Spinal cord (tissue), 10 donors: ENCODE data around the gene CACNA2D1. TPM values are rescaled to one million over a fixed set of nuclear protein-coding genes. Genes with fewer than 3 reads are reported as not detected.

ENCODE experiments used
- DNase-seq, 6 donors: peaks; one replicate each; pipeline versions ENCODE4 v3.0.0 to v3.0.0-alpha.2; 2013 to 2015; ENCODE audit warnings: low spot score in 6 of 6, low read depth in 4 of 6
- H3K27ac ChIP-seq: one replicate; pipeline ENCODE4 v1.5.1; 2013; ENCODE audit warnings: low read depth, low read length, control low read depth
- H3K27me3 ChIP-seq: one replicate; pipeline ENCODE4 v1.6.1; 2013; ENCODE audit warnings: low read length; ENCODE audit not compliant: control insufficient read depth, insufficient read depth
- H3K36me3 ChIP-seq: one replicate; pipeline ENCODE4 v1.6.1; 2013; ENCODE audit warnings: low read length; ENCODE audit not compliant: control insufficient read depth, insufficient read depth
- H3K4me1 ChIP-seq: one replicate; pipeline ENCODE4 v1.6.1; 2013; ENCODE audit warnings: low read length; ENCODE audit not compliant: control insufficient read depth, insufficient read depth
- H3K4me3 ChIP-seq: one replicate; pipeline ENCODE4 v1.5.1; 2013; ENCODE audit warnings: low read depth, low read length, control low read depth
- H3K9me3 ChIP-seq: one replicate; pipeline ENCODE4 v1.6.1; 2013; ENCODE audit warnings: low read length; ENCODE audit not compliant: control insufficient read depth, insufficient read depth
- WGBS: methylation state at CpG from one replicate; pipeline ENCODE4 v1.1.5; 2013; ENCODE audit warnings: missing lambda C conversion rate; ENCODE audit not compliant: insufficient coverage; 5-methylcytosine and 5-hydroxymethylcytosine counted together
- polyA plus RNA-seq, 2 donors: library from polyadenylated mRNA; unstranded; fragments of 120-200 nt; gene quantifications; one replicate each; pipeline ENCODE4 v1.2.1, GENCODE V29; 2013; ENCODE audit not compliant: insufficient read length in 2 of 2
- total RNA-seq, 2 donors: library from RNA; depleted of rRNA in 1 of 2; stranded (reverse); fragments of 120-200 nt in 1 of 2; fragments of >200 nt in 1 of 2; gene quantifications; one replicate each; pipeline versions ENCODE4 v1.2.3 to v1.2.4, GENCODE V29; 2013 to 2014
- donor health status: healthy.

CACNA2D1 gene
- total and polyA plus RNA-seq, 4 donors: 28.1 to 108 (median 42.0) TPM

DNA sequence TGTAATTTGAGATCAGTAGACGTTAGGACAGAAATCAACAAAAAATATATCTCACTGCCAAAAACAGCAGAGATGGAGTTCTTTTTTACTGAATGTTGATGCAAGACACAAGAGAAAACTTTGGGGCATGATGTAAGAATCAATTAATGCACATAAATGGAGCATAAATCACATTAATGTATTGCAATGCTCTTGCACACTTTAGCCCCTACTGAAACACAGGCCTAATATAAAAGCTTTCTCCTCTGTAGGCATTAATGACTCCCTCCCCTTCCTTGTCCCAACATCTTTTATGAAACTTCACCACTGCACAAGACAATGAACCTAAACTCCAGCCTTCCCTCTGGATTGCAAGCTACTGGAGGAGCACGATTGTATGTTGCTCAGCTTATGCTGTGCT, 58.8 kb downstream of the CACNA2D1 start:
- DNase-seq: no peak
- H3K4me1 ChIP-seq: no peaks in the 10 kb centered on the region
- peaks cover 3% of the 10 kb centered on the region for H3K27me3 ChIP-seq
- 60% methylated on average over 1 of the region's 2 CpGs for WGBS
- no peaks in the 10 kb centered on the region for H3K9me3 ChIP-seq
- H3K27ac ChIP-seq: no peak overlapping the region
- no peaks in the 10 kb centered on the region for H3K36me3 ChIP-seq
- H3K4me3 ChIP-seq: no peak overlapping the region

- no peaks in the 10 kb centered on the region for H3K4me1 ChIP-seq
Observed at GRCh38 chr7:82384051-82384464, 59.5 kb downstream of the CACNA2D1 start.

GRCh38 chr7:82382276-82382675, 61.3 kb downstream of the CACNA2D1 start:
- Histone ChIP-seq H3K4me1 (no peaks in the 10 kb centered on the region), H3K27ac (no peak overlapping the region), H3K27me3 (peaks cover 8% of the 10 kb centered on the region), H3K9me3 (no peaks in the 10 kb centered on the region), H3K36me3 (no peaks in the 10 kb centered on the region), H3K4me3 (no peak overlapping the region)
- DNase-seq: peak in 3 of 6 donors; percentile 26 to 63 (median 49)
- 50% methylated on average over 2 of the region's 2 CpGs for WGBS

More at GRCh38 chr7:82384051-82384464, 59.5 kb downstream of the CACNA2D1 start:
- 100% methylated on average over 1 of the region's 4 CpGs for WGBS
- Histone ChIP-seq H3K27ac (no peak overlapping the region), H3K4me3 (no peak overlapping the region), H3K36me3 (no peaks in the 10 kb centered on the region), H3K9me3 (no peaks in the 10 kb centered on the region), H3K27me3 (peaks cover 3% of the 10 kb centered on the region)
- no peak for DNase-seq

DNA sequence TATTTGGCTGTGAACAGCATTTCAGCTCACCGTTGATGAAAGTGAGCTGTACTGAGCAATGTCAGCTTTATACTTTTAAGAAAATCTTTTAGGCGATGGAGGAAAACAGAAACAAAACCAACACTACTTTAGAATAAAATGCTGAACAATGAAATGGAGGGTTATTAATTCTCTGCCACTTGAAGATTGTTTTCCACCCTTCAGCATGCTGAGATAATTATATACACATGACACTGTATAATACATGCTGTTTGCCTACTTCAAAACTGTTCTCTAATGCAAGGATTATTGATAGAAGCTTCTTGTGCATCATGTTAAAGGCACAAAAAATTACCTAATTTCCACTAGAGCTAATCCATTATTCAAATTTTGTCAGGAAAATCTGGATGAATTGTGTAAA, 66.8 kb downstream of the CACNA2D1 start:
- H3K36me3 ChIP-seq: no peaks in the 10 kb centered on the region

GRCh38 chr7:82375713-82376112, 67.9 kb downstream of the CACNA2D1 start:
- peaks cover 7% of the 10 kb centered on the region for H3K27me3 ChIP-seq
- 38% methylated on average over 1 of the region's 3 CpGs for WGBS
- no peaks in the 10 kb centered on the region for H3K4me1 ChIP-seq
- DNase-seq: peak in 1 of 6 donors; percentile 55
- H3K4me3 ChIP-seq: no peak overlapping the region
- H3K9me3 ChIP-seq: no peaks in the 10 kb centered on the region
- H3K36me3 ChIP-seq: no peaks in the 10 kb centered on the region
- H3K27ac ChIP-seq: no peak overlapping the region

More for the DNA sequence above, 66.8 kb downstream of the CACNA2D1 start:
- Histone ChIP-seq H3K9me3 (no peaks in the 10 kb centered on the region), H3K27me3 (peaks cover 7% of the 10 kb centered on the region), H3K27ac (no peak overlapping the region), H3K4me1 (no peaks in the 10 kb centered on the region), H3K4me3 (no peak overlapping the region)
- DNase-seq: peak in 1 of 6 donors; percentile 45
- no CpG with 5 or more reads among the region's 2 CpGs for WGBS

GRCh38 chr7:82375129-82375528, 68.4 kb downstream of the CACNA2D1 start:
- Histone ChIP-seq H3K4me3 (no peak overlapping the region), H3K27ac (no peak overlapping the region), H3K27me3 (peaks cover 7% of the 10 kb centered on the region), H3K9me3 (no peaks in the 10 kb centered on the region), H3K4me1 (no peaks in the 10 kb centered on the region), H3K36me3 (no peaks in the 10 kb centered on the region)
- no peak for DNase-seq
- WGBS: 63% methylated on average over 1 of the region's 1 CpG

DNA sequence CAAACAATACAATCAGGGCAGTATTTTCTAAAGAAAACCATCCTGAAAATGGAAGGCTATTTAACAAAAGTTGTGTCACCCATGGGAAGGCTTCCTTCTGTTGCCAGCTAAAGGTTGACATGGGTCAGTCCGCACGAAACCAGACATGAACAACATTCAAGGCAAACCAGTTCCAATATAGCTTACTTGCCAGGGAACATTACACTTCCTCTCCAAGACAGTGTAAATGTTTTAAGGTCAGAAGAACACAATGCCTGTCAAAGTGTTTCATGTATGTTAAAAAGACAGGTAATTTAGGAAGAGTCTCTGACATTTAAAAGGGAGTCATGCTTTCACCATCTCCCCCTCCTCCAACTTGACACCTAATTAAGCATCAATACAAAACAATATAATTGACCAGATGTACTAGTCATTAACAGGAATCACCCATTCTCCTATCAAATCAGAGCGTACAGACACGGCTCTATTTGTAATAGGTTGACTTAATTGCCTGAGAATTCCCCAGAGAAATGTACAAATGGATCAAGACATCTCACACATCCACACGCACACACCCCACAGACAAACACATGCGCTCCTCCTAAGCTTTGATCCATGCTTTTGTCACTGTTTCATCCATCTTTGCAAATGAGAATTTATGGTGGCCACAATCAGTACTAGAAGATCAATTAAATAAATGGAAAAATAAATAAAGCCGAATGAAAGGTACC, 69.5 kb downstream of the CACNA2D1 start:
- Histone ChIP-seq H3K4me1 (no peaks in the 10 kb centered on the region), H3K27me3 (peaks cover 7% of the 10 kb centered on the region), H3K4me3 (no peak overlapping the region), H3K36me3 (no peaks in the 10 kb centered on the region), H3K9me3 (no peaks in the 10 kb centered on the region), H3K27ac (no peak overlapping the region)
- no CpG with 5 or more reads among the region's 7 CpGs for WGBS
- DNase-seq: peak in 1 of 6 donors; percentile 86

GRCh38 chr7:82364671-82365070, 78.9 kb downstream of the CACNA2D1 start:
- no peaks in the 10 kb centered on the region for H3K27me3 ChIP-seq
- no peaks in the 10 kb centered on the region for H3K9me3 ChIP-seq
- H3K4me3 ChIP-seq: no peak overlapping the region
- no peak overlapping the region for H3K27ac ChIP-seq
- H3K36me3 ChIP-seq: no peaks in the 10 kb centered on the region
- WGBS: 100% methylated on average over 1 of the region's 2 CpGs
- no peaks in the 10 kb centered on the region for H3K4me1 ChIP-seq
- DNase-seq: no peak

GRCh38 chr7:82364048-82364447, 79.5 kb downstream of the CACNA2D1 start:
- 95% methylated on average over 1 of the region's 1 CpG for WGBS
- no peak for DNase-seq
- Histone ChIP-seq H3K27me3 (no peaks in the 10 kb centered on the region), H3K4me1 (no peaks in the 10 kb centered on the region), H3K4me3 (no peak overlapping the region), H3K36me3 (no peaks in the 10 kb centered on the region), H3K27ac (no peak overlapping the region), H3K9me3 (no peaks in the 10 kb centered on the region)

- Histone ChIP-seq H3K36me3 (no peaks in the 10 kb centered on the region), H3K27ac (no peak overlapping the region), H3K9me3 (no peaks in the 10 kb centered on the region), H3K4me1 (no peaks in the 10 kb centered on the region), H3K27me3 (no peaks in the 10 kb centered on the region), H3K4me3 (no peak overlapping the region)
- no CpG with 5 or more reads among the region's 2 CpGs for WGBS
- DNase-seq: peak in 1 of 6 donors; percentile 11
Observed at GRCh38 chr7:82362129-82362706, 81.4 kb downstream of the CACNA2D1 start.
